Testis (tissue), 2 donors: ENCODE data around the gene LTB.

ENCODE experiments used
- POLR2A ChIP-seq: fragments of 450-650 bp; IDR thresholded peaks from one replicate; pipeline ENCODE4 v1.6.1; 2017; ENCODE audit warnings: antibody characterized with exemption, mild to moderate bottlenecking, moderate library complexity
- TF ChIP-seq, protein P1 (sequence below), 3 experiments: fragments of 450-650 bp in 2 of 3; fragments of 200-600 bp in 1 of 3; sonication (generic) in 1 of 3; IDR thresholded peaks; one replicate each; pipeline ENCODE4 v1.5.1; 2016 to 2019; ENCODE audit warnings: antibody characterized with exemption in 3 of 3, mild to moderate bottlenecking in 2 of 3, moderate library complexity in 1 of 3

DNA sequence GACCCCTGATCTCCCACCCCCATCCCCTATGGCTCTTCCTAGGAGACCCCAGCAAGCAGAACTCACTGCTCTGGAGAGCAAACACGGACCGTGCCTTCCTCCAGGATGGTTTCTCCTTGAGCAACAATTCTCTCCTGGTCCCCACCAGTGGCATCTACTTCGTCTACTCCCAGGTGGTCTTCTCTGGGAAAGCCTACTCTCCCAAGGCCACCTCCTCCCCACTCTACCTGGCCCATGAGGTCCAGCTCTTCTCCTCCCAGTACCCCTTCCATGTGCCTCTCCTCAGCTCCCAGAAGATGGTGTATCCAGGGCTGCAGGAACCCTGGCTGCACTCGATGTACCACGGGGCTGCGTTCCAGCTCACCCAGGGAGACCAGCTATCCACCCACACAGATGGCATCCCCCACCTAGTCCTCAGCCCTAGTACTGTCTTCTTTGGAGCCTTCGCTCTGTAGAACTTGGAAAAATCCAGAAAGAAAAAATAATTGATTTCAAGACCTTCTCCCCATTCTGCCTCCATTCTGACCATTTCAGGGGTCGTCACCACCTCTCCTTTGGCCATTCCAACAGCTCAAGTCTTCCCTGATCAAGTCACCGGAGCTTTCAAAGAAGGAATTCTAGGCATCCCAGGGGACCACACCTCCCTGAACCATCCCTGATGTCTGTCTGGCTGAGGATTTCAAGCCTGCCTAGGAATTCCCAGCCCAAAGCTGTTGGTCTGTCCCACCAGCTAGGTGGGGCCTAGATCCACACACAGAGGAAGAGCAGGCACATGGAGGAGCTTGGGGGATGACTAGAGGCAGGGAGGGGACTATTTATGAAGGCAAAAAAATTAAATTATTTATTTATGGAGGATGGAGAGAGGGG, 8.8 kb downstream of the LTB start:
- TF ChIP-seq, protein P1, sequence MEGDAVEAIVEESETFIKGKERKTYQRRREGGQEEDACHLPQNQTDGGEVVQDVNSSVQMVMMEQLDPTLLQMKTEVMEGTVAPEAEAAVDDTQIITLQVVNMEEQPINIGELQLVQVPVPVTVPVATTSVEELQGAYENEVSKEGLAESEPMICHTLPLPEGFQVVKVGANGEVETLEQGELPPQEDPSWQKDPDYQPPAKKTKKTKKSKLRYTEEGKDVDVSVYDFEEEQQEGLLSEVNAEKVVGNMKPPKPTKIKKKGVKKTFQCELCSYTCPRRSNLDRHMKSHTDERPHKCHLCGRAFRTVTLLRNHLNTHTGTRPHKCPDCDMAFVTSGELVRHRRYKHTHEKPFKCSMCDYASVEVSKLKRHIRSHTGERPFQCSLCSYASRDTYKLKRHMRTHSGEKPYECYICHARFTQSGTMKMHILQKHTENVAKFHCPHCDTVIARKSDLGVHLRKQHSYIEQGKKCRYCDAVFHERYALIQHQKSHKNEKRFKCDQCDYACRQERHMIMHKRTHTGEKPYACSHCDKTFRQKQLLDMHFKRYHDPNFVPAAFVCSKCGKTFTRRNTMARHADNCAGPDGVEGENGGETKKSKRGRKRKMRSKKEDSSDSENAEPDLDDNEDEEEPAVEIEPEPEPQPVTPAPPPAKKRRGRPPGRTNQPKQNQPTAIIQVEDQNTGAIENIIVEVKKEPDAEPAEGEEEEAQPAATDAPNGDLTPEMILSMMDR (IDR thresholded peaks at IDR 0.05) = no peak
- TF ChIP-seq POLR2A = no peak
